HCT116 (cell line): ENCODE results near the gene FMN2.

Experiments
- CEBPB ChIP-seq: IDR thresholded peaks from 2 replicates; pipeline ENCODE4 v1.6.1; 2012; ENCODE audit warnings: low read depth
- EGR1 ChIP-seq: IDR thresholded peaks from 2 replicates; pipeline ENCODE4 v1.6.1; 2012; ENCODE audit warnings: low read depth
- EZH2 ChIP-seq: fragments of 200-600 bp; sonication (generic); IDR thresholded peaks from 2 replicates; pipeline ENCODE4 v1.6.1; 2017; ENCODE audit warnings: antibody characterized with exemption, mixed run types
- FOSL1 ChIP-seq: IDR thresholded peaks from 2 replicates; pipeline ENCODE4 v1.6.1; 2012; ENCODE audit warnings: low read depth
- POLR2A ChIP-seq: IDR thresholded peaks from 2 replicates; pipeline ENCODE4 v1.7.0; 2011; ENCODE audit warnings: borderline replicate concordance; ENCODE audit not compliant: insufficient read depth, insufficient read length; ENCODE audit errors: extremely low read depth
- POLR2AphosphoS5 ChIP-seq: IDR thresholded peaks from 2 replicates; pipeline ENCODE4 v1.6.1; 2011; ENCODE audit warnings: mild to moderate bottlenecking, low read depth, low read length, moderate library complexity
- SIN3A ChIP-seq: IDR thresholded peaks from 2 replicates; pipeline ENCODE4 v1.6.1; 2012; ENCODE audit warnings: low read depth
- SRF ChIP-seq: IDR thresholded peaks from 2 replicates; pipeline ENCODE4 v1.6.1; 2012; ENCODE audit warnings: low read depth
- TCF7L2 ChIP-seq: IDR thresholded peaks from 2 replicates; pipeline ENCODE4 v1.7.0; 2011; ENCODE audit warnings: borderline replicate concordance, inconsistent platforms; ENCODE audit not compliant: insufficient read depth, insufficient read length; ENCODE audit errors: extremely low read depth
- ZNF274 ChIP-seq: fragments of 200-500 bp; sonication (Bioruptor generic); IDR thresholded peaks from 2 replicates; pipeline ENCODE4 v1.6.1; 2014; ENCODE audit warnings: mild to moderate bottlenecking, low read depth, low read length, inconsistent platforms
- TF ChIP-seq, protein P1 (sequence below), 3 experiments: fragments of 200-600 bp in 1 of 3; sonication (generic) in 1 of 3; IDR thresholded peaks in 2 of 3; conservative IDR thresholded peaks in 1 of 3; 2 replicates each; pipeline ENCODE4 v1.5.1; 2012 to 2017; ENCODE audit warnings: low read depth in 2 of 3, low read length in 2 of 3, antibody characterized with exemption in 1 of 3, borderline replicate concordance in 1 of 3, control low read depth in 1 of 3, mild to moderate bottlenecking in 1 of 3, mixed read lengths in 1 of 3, mixed run types in 1 of 3, moderate library complexity in 1 of 3; ENCODE audit not compliant: insufficient read depth in 1 of 3
- TF ChIP-seq, protein P2 (sequence below): IDR thresholded peaks from 2 replicates; pipeline ENCODE4 v1.6.1; 2012

DNA sequence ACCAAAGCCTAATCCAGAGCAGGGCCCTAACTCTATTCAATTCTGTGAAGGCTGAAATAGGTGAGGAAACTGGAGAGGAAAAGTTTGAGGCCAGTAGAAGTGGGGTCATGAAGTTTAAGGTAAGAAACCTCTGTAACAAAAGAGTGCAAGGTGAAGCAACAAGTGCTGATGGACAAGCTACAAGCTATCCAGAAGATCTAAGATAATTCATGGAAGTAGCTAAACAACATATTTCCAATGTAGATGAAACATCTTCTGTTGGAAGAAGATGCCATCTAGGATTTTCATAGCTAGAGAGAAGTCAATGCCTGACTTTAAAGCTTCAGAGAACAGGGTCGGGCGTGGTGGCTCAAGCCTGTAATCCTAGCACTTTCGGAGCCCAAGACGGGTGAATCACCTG lies 302.7 kb downstream of the FMN2 start:
- TF ChIP-seq, protein P1, sequence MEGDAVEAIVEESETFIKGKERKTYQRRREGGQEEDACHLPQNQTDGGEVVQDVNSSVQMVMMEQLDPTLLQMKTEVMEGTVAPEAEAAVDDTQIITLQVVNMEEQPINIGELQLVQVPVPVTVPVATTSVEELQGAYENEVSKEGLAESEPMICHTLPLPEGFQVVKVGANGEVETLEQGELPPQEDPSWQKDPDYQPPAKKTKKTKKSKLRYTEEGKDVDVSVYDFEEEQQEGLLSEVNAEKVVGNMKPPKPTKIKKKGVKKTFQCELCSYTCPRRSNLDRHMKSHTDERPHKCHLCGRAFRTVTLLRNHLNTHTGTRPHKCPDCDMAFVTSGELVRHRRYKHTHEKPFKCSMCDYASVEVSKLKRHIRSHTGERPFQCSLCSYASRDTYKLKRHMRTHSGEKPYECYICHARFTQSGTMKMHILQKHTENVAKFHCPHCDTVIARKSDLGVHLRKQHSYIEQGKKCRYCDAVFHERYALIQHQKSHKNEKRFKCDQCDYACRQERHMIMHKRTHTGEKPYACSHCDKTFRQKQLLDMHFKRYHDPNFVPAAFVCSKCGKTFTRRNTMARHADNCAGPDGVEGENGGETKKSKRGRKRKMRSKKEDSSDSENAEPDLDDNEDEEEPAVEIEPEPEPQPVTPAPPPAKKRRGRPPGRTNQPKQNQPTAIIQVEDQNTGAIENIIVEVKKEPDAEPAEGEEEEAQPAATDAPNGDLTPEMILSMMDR (IDR thresholded peaks at IDR 0.05 in 2 of 3, conservative IDR thresholded peaks at IDR 0.05 in 1 of 3; ENCODE audit: borderline replicate concordance in 1 of 3, insufficient read depth in 1 of 3, low read depth in 2 of 3, low read length in 2 of 3), result no peak
- no peak for TF ChIP-seq EGR1
- TF ChIP-seq POLR2AphosphoS5, result no peak
- no peak for TF ChIP-seq POLR2A
- no peak for TF ChIP-seq ZNF274
- TF ChIP-seq CEBPB, result no peak
- no peak for TF ChIP-seq SRF
- TF ChIP-seq SIN3A, result no peak
- TF ChIP-seq FOSL1, result no peak
- no peak for TF ChIP-seq EZH2
- no peak for TF ChIP-seq TCF7L2
- TF ChIP-seq, protein P2, sequence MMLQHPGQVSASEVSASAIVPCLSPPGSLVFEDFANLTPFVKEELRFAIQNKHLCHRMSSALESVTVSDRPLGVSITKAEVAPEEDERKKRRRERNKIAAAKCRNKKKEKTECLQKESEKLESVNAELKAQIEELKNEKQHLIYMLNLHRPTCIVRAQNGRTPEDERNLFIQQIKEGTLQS, result no peak
